GM06990 (cell line): ENCODE data around the gene AUP1.

Source experiments
- DNase-seq: peaks from one replicate; pipeline ENCODE4 v3.0.0-alpha.2; 2011; ENCODE audit not compliant: insufficient read length; ENCODE audit errors: extremely low read depth
- H3K27me3 ChIP-seq: replicated peaks from 2 replicates; pipeline ENCODE4 v1.6.0; 2011; ENCODE audit warnings: low read length; ENCODE audit not compliant: control insufficient read depth, insufficient read depth
- H3K36me3 ChIP-seq: 2 replicates; pipeline ENCODE4 v1.5.1; 2011; ENCODE audit warnings: low read length; ENCODE audit not compliant: control insufficient read depth, insufficient read depth
- H3K4me3 ChIP-seq: replicated peaks from 2 replicates; pipeline ENCODE4 v1.5.1; 2011; ENCODE audit warnings: low read depth, mild to moderate bottlenecking, control low read depth, low read length
- TF ChIP-seq, protein P1 (sequence below): IDR thresholded peaks from 2 replicates; pipeline ENCODE4 v1.5.1; 2011; ENCODE audit warnings: low read length, control low read depth, mild to moderate bottlenecking, inconsistent platforms; ENCODE audit not compliant: insufficient read depth, poor library complexity, severe bottlenecking

AUP1 gene

DNA sequence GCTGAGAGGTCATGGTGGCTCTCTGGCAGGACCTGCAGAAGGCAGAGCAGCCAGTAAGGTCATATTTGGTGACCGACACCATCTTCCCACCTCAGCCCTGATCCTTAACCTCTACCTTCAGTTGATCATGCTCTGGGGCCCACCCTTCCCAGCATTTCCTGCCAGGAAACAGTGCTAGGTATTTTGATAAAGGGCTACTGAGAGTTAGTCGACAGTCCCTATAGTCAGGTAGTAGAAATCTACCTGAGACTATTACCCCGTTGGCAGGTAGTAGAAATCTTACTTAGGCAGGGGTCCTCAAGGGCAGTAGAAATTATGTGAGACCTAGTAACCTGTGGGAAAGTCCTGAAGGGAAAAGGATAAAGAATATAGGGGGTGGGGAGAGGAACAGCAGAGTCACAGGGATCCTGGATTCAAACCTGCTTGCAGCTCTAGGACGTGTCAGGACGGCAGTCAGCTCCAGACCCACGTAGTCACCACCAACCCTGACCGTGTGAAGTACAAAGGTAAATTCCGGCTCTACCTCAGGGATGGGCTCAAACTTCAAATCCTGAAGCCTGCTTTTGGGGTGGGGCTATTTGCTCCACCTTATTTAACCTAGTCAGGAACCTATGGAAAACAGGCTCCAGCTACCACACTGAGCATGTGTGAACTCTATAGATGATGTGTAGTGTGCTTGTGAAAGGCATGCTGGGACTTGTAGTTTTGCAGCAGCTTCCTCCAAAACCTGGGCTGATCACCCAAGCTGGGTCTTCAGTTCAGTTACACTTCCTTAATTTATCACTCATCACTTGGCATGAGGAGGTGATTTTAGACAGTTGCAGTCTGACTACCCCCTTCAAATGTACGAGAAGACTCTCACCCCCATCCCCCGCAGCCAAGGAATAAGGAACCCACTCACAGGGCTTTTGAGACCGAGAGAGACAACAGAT, 3.5 kb downstream of the AUP1 start, which contains the start of gene DQX1:
Gene DQX1 (minus strand): TSS at position 515 of the 932 bp plus-strand sequence. CDS start 502 bp downstream, at position 13.
- Histone ChIP-seq H3K4me3 (no peak within 1 kb of the TSS), H3K36me3 (peaks cover 18% of the 10 kb centered on the region), H3K27me3 (no peaks in the 10 kb centered on the region)
- no peak for DNase-seq
- TF ChIP-seq, protein P1, sequence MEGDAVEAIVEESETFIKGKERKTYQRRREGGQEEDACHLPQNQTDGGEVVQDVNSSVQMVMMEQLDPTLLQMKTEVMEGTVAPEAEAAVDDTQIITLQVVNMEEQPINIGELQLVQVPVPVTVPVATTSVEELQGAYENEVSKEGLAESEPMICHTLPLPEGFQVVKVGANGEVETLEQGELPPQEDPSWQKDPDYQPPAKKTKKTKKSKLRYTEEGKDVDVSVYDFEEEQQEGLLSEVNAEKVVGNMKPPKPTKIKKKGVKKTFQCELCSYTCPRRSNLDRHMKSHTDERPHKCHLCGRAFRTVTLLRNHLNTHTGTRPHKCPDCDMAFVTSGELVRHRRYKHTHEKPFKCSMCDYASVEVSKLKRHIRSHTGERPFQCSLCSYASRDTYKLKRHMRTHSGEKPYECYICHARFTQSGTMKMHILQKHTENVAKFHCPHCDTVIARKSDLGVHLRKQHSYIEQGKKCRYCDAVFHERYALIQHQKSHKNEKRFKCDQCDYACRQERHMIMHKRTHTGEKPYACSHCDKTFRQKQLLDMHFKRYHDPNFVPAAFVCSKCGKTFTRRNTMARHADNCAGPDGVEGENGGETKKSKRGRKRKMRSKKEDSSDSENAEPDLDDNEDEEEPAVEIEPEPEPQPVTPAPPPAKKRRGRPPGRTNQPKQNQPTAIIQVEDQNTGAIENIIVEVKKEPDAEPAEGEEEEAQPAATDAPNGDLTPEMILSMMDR = no peak

DNA sequence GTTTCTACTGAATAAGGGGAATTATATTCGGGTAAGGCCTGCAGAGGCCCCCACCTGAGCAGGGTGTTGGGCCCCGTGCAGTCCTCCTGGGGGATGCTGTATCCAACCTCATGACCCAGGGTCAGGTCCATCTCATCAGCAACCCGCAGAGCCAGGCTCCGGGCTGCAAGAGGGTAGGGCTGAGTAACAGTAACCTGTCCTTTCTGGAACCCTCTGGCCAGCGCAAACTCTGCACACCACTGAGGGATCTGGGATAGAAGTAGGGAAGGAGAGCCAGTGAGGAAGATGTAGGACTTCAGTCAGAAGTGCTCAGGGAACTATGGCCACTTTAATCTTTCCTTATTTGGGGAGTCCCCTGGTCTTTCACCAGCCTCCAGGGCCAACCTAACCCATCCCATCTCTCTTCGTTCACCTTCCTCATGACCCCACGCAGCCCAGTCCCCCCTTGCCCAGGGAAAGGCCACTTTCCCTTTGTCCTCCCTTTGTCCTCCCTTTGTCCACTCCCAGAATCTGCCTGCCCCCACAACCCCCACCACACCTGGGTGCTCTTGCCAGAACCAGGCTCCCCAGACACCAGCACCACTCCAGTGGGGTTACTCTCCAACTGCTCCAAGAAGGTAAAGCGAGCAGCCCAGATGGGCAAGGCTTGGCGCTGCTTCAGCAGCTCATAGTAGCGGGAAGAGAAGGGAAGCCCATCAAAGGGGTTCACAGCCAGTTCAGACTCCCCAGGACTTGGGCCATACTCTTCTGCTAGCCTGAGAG, 4.4 kb downstream of the AUP1 start:
- TF ChIP-seq, protein P1 = no peak
- Histone ChIP-seq H3K36me3 (peaks cover 18% of the 10 kb centered on the region), H3K27me3 (no peaks in the 10 kb centered on the region), H3K4me3 (no peak overlapping the region)
- DNase-seq = no peak

DNA sequence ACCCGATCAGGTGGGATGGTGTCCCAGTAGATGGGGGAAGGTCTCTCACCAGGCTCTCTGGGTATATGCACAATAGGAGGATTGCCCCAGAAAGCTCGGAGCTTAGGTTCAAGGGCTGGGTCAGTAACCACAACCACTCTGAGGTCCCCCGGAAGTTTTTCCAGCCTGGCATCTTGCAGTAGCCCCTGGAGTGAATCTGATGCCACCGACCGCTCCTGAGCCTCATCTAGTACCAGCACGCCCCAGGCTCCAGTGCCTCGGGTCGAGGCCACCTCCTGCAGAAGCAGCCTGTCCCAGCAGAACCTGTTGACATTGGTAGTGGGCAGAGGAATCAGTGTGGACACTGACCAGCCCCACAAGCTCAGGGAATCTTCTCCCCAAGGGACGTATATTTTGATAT, 5.5 kb downstream of the AUP1 start:
- TF ChIP-seq, protein P1 = no peak
- Histone ChIP-seq H3K36me3 (peaks cover 18% of the 10 kb centered on the region), H3K27me3 (no peaks in the 10 kb centered on the region), H3K4me3 (no peak overlapping the region)
- no peak for DNase-seq

DNA sequence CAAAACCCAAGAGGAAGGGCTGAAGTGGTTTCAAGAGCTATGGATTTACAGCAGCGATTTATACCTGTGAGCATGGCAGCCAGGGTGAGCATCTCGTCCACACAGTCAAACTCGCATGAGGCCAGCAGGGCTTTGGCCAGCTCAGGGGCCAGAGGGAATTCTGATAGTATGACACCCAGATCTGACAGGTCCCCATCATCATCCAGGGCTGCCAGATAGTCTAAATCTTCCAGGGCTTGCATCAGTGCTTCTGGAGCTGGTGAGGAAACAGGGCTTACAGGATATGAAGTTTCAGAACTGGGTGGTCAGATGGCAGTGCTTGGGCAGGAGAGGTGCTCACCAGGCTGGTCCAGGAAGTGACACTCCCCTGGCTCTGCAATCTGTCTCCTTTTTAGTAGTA, 7.0 kb downstream of the AUP1 start:
- Histone ChIP-seq H3K36me3 (peaks cover 14% of the 10 kb centered on the region), H3K4me3 (no peak overlapping the region), H3K27me3 (no peaks in the 10 kb centered on the region)
- no peak for DNase-seq
- TF ChIP-seq, protein P1 = no peak

DNA sequence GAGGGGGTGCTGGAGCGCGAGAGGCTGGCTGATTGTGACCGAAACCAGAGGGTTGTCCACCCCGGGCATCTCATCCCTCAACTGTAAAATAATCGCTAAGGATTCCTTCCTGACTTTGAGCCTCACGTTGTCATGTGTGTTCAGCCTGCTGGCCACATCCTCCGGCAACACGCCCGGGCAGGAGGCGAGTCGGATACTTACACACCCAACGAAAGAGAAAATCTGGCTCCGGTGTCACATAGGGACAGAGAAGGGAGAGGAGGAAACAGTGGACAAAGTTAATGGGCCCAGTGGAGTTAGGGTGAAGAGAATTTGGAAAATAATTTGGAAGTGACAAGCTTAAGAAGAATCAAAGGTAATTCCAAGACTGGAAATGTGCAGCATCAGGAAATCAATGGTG, 12.9 kb downstream of the AUP1 start:
- H3K27me3 ChIP-seq = peaks cover 2% of the 10 kb centered on the region; the same call in 1 of the 2 replicates
- TF ChIP-seq, protein P1 = no peak
- H3K36me3 ChIP-seq = no peaks in the 10 kb centered on the region
- H3K4me3 ChIP-seq = no peak overlapping the region
- DNase-seq = no peak
